Measurements from ENCODE around the gene RAB5IF. TPM values are rescaled to one million over a fixed set of nuclear protein-coding genes. Genes with fewer than 3 reads are reported as not detected.

RAB5IF gene
- total and polyA plus RNA-seq, 2 of the 13 experiments (the other 11 are each of a cell fraction or from before 2014, with no cell fraction given), result 261 to 305 TPM

GRCh38 chr20:36645998-36646397 is 40.4 kb downstream of the RAB5IF start, which contains the start of gene SLA2 (continued):
- TF ChIP-seq HNF4A (CRISPR knock-in tag; IDR thresholded peaks at IDR 0.05), result no peak
- TF ChIP-seq HNF1B (CRISPR knock-in tag; IDR thresholded peaks at IDR 0.05), result no peak
- no peak for TF ChIP-seq KLF9 (CRISPR knock-in tag; IDR thresholded peaks at IDR 0.05; ENCODE audit: low read depth)
- TF ChIP-seq FLYWCH1 (CRISPR knock-in tag; IDR thresholded peaks at IDR 0.05), result no peak
- TF ChIP-seq ZBTB7A (CRISPR knock-in tag; IDR thresholded peaks at IDR 0.05), result no peak
- no peak for TF ChIP-seq NFYC (CRISPR knock-in tag; IDR thresholded peaks at IDR 0.05)
- no peak for TF ChIP-seq ZNF589 (CRISPR knock-in tag; conservative IDR thresholded peaks at IDR 0.05)
- TF ChIP-seq ZNF510 (CRISPR knock-in tag; IDR thresholded peaks at IDR 0.05; ENCODE audit: low read depth), result no peak
- TF ChIP-seq PHF20 (CRISPR knock-in tag; IDR thresholded peaks at IDR 0.05), result no peak
- peak in 1 of 2 experiments; percentile 2; a peak in 1 of 4 replicates for TF ChIP-seq MAFK (conservative IDR thresholded peaks at IDR 0.05 in 1 of 2, IDR thresholded peaks at IDR 0.05 in 1 of 2; ENCODE audit: low read length in 2 of 2)
- TF ChIP-seq CBX2 (IDR thresholded peaks at IDR 0.05; ENCODE audit: low read depth, low read length), result no peak
- no peak for TF ChIP-seq CBX2 (CRISPR knock-in tag; IDR thresholded peaks at IDR 0.05; ENCODE audit: low read depth)
- TF ChIP-seq, protein P1, sequence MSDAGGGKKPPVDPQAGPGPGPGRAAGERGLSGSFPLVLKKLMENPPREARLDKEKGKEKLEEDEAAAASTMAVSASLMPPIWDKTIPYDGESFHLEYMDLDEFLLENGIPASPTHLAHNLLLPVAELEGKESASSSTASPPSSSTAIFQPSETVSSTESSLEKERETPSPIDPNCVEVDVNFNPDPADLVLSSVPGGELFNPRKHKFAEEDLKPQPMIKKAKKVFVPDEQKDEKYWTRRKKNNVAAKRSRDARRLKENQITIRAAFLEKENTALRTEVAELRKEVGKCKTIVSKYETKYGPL (CRISPR knock-in tag; IDR thresholded peaks at IDR 0.05), result no peak
- TF ChIP-seq HCFC1 (IDR thresholded peaks at IDR 0.05; ENCODE audit: low read depth, low read length), result no peak
- TF ChIP-seq ZNF784 (CRISPR knock-in tag; IDR thresholded peaks at IDR 0.05; ENCODE audit: borderline replicate concordance), result 0 out of 2 replicates have a peak, but pooled peaks have one; percentile 44
- TF ChIP-seq CREBL2 (CRISPR knock-in tag; IDR thresholded peaks at IDR 0.05; ENCODE audit: borderline replicate concordance), result 0 out of 2 replicates have a peak, but pooled peaks have one; percentile 23
- no peak for TF ChIP-seq SCMH1 (CRISPR knock-in tag; IDR thresholded peaks at IDR 0.05; ENCODE audit: borderline replicate concordance)
- TF ChIP-seq KAT7 (CRISPR knock-in tag; IDR thresholded peaks at IDR 0.05; ENCODE audit: borderline replicate concordance), result no peak
- peak; percentile 20; the same call in 1 of the 2 replicates for TF ChIP-seq SP4 (CRISPR knock-in tag; IDR thresholded peaks at IDR 0.05)
- no peak for TF ChIP-seq KIAA2018 (CRISPR knock-in tag; IDR thresholded peaks at IDR 0.05; ENCODE audit: borderline replicate concordance)

All from HepG2 (cell line).